Measurements from ENCODE around the gene SLC16A13.

SLC16A13 gene

DNA sequence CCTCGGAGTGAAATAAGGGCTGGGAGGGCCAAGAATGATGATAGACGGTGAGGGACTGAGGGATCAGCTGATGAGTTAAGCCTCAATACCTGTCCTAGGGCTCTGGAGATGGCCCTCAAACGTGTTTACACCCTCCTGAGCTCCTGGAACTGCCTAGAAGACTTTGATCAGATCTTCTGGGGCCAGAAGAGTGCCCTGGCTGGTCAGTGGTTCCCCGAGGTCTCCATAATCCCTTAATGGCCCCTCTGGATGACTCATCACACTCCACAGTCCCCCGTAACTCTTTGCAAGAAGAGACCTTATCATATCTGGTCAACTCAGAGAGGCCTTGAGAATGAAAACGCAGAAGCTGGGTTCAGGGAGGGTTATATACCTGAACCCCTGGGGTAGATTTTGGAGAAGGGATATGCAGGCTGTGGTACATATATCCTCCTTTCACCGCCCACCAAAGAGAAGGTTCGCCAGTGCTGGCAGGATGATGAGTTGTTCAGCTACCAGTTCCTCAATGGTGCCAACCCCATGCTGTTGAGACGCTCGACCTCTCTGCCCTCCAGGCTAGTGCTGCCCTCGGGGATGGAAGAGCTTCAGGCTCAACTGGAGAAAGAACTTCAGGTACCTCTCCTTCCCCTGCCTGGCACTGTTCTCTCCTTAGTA, 36.8 kb upstream of the SLC16A13 start:
- Histone ChIP-seq H3K9ac (no peak overlapping the region), H3K27me3 (ENCODE audit: control insufficient read depth, insufficient read depth, low read length) (no peaks in the 10 kb centered on the region), H3K79me2 (no peaks in the 10 kb centered on the region), H3K4me2 (ENCODE audit: low read length) (no peak overlapping the region), H3K4me3 (ENCODE audit: low read depth, low read length) (no peak overlapping the region), H3K9me3 (ENCODE audit: control insufficient read depth, low read length) (no peaks in the 10 kb centered on the region), H3K27ac (no peak overlapping the region), H2AFZ (no peak overlapping the region), H3K36me3 (ENCODE audit: control insufficient read depth, insufficient read depth, low read length) (no peaks in the 10 kb centered on the region), H3K4me1 (no peaks in the 10 kb centered on the region)
- TF ChIP-seq, protein P1, sequence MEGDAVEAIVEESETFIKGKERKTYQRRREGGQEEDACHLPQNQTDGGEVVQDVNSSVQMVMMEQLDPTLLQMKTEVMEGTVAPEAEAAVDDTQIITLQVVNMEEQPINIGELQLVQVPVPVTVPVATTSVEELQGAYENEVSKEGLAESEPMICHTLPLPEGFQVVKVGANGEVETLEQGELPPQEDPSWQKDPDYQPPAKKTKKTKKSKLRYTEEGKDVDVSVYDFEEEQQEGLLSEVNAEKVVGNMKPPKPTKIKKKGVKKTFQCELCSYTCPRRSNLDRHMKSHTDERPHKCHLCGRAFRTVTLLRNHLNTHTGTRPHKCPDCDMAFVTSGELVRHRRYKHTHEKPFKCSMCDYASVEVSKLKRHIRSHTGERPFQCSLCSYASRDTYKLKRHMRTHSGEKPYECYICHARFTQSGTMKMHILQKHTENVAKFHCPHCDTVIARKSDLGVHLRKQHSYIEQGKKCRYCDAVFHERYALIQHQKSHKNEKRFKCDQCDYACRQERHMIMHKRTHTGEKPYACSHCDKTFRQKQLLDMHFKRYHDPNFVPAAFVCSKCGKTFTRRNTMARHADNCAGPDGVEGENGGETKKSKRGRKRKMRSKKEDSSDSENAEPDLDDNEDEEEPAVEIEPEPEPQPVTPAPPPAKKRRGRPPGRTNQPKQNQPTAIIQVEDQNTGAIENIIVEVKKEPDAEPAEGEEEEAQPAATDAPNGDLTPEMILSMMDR (IDR thresholded peaks at IDR 0.05) = no peak

DNA sequence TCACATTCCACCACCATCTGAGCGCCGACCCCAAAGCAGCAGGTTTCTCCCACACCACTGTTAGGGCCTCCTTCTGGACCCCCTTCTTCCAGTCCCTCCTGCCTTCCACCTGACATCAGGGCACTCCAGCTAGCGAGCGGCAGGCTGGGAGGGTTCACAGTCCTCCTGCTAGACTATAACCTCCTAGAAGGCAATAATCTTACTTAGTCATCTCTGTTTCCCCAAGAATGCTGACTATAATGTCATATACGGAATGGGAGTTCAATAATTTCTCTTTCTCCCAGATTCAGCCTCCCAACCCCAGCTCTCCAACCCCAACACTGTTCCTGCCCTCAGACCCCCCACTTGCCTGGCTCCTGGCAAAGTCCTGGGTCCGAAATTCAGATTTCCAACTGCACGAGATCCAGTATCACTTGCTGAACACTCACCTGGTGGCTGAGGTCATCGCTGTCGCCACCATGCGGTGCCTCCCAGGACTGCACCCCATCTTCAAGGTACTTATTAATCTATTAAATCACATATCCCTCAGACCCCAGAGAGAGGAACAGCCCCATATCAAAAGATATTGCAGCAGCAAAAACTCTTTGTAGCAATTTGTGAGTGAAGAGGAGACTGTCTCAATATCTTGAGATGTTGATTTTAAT, 34.4 kb upstream of the SLC16A13 start:
- Histone ChIP-seq H3K36me3 (ENCODE audit: control insufficient read depth, insufficient read depth, low read length) (no peaks in the 10 kb centered on the region), H3K27ac (no peak overlapping the region)
- TF ChIP-seq, protein P1 (IDR thresholded peaks at IDR 0.05) = peak; percentile 41

DNA sequence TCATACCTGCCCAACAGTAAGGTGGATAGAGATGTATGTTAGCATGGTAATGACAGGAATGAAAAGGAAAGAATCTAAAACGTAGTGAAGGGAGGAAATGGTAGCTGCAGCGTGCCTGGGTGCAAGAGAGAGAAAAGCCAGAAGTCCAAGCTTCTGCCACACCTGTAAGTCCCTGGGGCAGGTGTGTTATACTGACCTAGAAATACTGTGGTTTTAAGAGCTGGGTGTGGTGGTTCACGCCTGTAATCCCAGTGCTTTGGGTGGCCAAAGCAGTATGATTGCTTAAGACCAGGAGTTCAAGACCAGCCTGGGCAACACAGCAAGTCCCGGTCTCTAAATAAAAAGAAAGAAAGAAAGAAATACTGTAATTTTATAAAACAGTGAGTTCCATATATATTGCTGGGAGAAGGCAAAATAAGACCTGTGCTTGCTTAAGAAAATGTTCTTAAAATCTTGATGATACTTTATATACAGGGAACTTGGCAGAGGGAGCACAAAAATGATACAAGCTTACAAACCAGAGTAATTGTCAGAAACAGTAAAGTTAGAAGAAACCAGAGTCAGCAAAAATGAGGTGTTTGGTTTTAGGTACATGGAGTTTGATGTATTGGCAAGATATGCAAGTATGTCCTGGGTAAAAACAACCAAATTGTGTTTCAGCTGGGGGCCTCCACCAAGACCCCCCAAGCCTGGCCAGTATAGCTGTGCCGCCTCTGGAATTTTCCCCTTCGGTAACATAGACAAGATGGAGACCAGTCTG, 33.3 kb upstream of the SLC16A13 start:
- H2AFZ ChIP-seq = no peak overlapping the region
- no peaks in the 10 kb centered on the region for H3K4me1 ChIP-seq
- H3K9me3 ChIP-seq (ENCODE audit: control insufficient read depth, low read length) = no peaks in the 10 kb centered on the region
- H3K27me3 ChIP-seq (ENCODE audit: control insufficient read depth, insufficient read depth, low read length) = no peaks in the 10 kb centered on the region
- no peaks in the 10 kb centered on the region for H3K36me3 ChIP-seq (ENCODE audit: control insufficient read depth, insufficient read depth, low read length)
- TF ChIP-seq, protein P1 (IDR thresholded peaks at IDR 0.05) = no peak
- no peak overlapping the region for H3K9ac ChIP-seq
- no peaks in the 10 kb centered on the region for H3K79me2 ChIP-seq
- H3K4me2 ChIP-seq (ENCODE audit: low read length) = no peak overlapping the region
- no peak overlapping the region for H3K4me3 ChIP-seq (ENCODE audit: low read depth, low read length)
- no peak overlapping the region for H3K27ac ChIP-seq

More for the DNA sequence above, 34.4 kb upstream of the SLC16A13 start:
- H2AFZ ChIP-seq = no peak overlapping the region
- no peaks in the 10 kb centered on the region for H3K4me1 ChIP-seq
- no peaks in the 10 kb centered on the region for H3K27me3 ChIP-seq (ENCODE audit: control insufficient read depth, insufficient read depth, low read length)
- H3K9me3 ChIP-seq (ENCODE audit: control insufficient read depth, low read length) = no peaks in the 10 kb centered on the region
- H3K4me2 ChIP-seq (ENCODE audit: low read length) = no peak overlapping the region
- H3K4me3 ChIP-seq (ENCODE audit: low read depth, low read length) = no peak overlapping the region
- no peak overlapping the region for H3K9ac ChIP-seq
- no peaks in the 10 kb centered on the region for H3K79me2 ChIP-seq

DNA sequence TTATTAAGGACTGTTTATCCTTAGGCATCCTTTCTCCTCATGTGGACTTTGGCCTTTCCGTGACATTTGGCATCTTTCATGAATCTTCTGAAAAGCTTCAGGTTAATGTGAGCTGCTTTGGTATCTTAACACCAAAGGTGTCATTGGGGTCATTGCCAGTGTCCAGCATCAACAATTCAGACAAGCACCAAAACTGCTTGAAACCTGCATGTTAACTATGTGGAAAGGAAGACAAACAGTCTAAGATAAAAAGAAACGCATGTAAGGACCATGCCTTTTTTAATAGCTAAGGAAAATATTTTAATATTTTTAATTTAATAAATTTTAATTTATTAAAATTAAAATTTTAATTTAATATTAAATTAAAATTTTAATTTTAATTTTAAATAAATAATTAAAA, 32.1 kb upstream of the SLC16A13 start:
- H3K4me2 ChIP-seq (ENCODE audit: low read length) = no peak overlapping the region
- H3K9me3 ChIP-seq (ENCODE audit: control insufficient read depth, low read length) = no peaks in the 10 kb centered on the region
- no peaks in the 10 kb centered on the region for H3K4me1 ChIP-seq
- no peaks in the 10 kb centered on the region for H3K79me2 ChIP-seq
- H3K4me3 ChIP-seq (ENCODE audit: low read depth, low read length) = no peak overlapping the region
- H3K27me3 ChIP-seq (ENCODE audit: control insufficient read depth, insufficient read depth, low read length) = no peaks in the 10 kb centered on the region
- no peaks in the 10 kb centered on the region for H3K36me3 ChIP-seq (ENCODE audit: control insufficient read depth, insufficient read depth, low read length)
- TF ChIP-seq, protein P1 (IDR thresholded peaks at IDR 0.05) = no peak
- H3K27ac ChIP-seq = no peak overlapping the region
- no peak overlapping the region for H2AFZ ChIP-seq
- H3K9ac ChIP-seq = no peak overlapping the region

All from parathyroid adenoma (tissue), 2 donors.